Activated CD4-positive, alpha-beta T cell treated with anti-CD3 and anti-CD28 coated beads, Interleukin-2, amount 50 U/mL, for 4 hours (primary cell): ENCODE results near the gene ZNF701.
A peak's percentile ranks its signal among the peaks of the same experiment; 100 is the strongest.
"Not testable (repeated sequence)": the region's sequence is repeated elsewhere in the genome, so short reads cannot be mapped to it uniquely, and the experiment has no call there.

Source experiments
- DNase-seq, 2 experiments: peaks; one replicate each; pipeline ENCODE4 v3.0.0-alpha.2; 2020

ZNF701 gene

DNA sequence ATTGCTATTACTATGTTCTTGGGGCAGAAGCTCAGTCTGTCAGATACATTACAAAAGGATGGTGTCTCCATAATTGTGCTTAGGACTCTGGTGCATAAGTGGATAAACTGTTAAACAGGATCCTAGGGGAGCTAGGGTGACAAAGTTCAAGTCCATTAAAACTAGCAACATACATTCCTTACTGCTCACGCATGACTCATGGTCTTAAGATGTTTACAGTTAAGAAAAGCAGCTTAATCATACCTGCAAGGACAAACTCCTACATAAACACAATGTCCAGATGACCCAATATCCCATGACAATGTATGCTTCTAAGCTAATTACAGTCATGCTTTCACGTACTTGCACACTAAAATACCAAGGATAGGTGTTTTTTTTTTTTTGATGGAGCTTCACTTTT, 3.5 kb upstream of the ZNF701 start:
- no peak for DNase-seq

DNA sequence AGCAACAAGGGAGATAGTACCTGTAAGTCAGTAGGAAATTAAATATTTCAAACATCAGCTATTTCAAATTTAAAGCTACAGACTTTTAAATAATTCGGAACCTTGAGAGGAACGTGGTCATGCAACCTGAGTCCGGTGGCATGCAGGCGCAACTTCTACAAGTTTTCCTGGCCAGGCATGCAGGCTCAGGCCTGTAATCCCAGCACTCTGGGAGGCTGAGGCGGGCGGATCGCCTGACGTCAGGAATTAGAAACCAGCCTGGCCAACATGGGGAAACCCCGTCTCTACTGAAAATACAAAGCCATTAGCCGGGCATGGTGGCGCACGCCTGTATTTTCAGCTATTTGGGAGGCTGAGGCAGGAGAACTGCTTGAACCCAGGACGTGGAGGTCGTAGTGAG, 2.2 kb upstream of the ZNF701 start:
- DNase-seq: no peak

DNA sequence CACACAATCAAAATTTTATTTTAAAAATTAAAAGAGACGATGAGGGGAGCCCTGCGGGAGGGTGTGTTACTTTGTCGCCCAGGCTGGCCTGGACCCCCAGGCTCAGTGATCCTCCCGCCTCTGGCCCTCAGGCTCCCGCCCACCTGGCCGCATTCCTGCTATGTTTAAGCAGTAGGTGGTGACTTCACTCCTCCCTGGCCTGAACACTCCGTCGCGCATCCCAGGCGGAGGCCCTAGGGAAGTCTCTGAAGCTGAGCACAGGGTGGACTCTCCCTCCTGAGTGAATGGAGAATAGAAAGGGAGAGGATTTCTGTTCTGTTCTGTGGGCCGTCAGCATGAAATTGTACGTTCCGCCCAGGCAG, 468 bp upstream of the ZNF701 start:
- DNase-seq: not testable (repeated sequence)

- DNase-seq: no peak
Observed at GRCh38 chr19:52584736-52585440, 14.8 kb downstream of the ZNF701 start.

GRCh38 chr19:52585604-52586003, 15.5 kb downstream of the ZNF701 start:
- no peak for DNase-seq

- DNase-seq: no peak
Observed at GRCh38 chr19:52590728-52591127, 20.6 kb downstream of the ZNF701 start.

DNA sequence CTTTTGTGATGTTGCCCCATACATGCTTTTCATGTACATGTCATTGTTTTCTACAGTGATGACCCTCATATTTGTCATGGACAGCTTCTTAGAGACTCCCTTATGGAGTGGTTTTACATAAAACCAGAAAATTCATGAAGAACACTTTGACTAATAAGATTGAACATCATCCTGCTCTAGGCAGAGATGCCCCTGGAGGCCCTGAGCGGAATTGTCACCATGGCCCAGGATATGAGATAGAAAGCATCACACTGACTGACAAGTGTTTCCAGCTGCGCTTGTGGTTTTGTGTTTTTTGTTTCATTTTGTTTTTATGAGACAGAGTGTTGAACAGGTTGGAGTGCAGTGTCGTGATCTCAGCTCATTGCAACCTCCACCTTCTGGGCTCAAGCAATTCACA, 22.2 kb downstream of the ZNF701 start:
- DNase-seq: no peak

DNA sequence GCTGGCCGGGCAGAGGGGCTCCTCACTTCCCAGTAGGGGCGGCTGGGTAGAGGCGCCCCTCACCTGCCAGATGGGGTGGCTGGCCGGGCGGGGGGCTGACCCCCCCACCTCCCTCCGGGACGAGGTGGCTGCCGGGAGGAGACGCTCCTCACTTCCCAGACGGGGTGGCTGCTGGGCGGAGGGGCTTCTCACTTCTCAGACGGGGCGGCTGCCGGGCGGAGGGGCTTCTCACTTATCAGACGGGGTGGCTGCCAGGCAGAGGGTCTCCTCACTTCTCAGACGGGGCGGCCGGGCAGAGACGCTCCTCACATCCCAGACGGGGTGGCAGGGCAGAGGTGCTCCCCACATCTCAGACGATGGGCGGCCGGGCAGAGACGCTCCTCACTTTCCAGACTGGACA, 23.4 kb downstream of the ZNF701 start:
- not testable (repeated sequence) for DNase-seq

DNA sequence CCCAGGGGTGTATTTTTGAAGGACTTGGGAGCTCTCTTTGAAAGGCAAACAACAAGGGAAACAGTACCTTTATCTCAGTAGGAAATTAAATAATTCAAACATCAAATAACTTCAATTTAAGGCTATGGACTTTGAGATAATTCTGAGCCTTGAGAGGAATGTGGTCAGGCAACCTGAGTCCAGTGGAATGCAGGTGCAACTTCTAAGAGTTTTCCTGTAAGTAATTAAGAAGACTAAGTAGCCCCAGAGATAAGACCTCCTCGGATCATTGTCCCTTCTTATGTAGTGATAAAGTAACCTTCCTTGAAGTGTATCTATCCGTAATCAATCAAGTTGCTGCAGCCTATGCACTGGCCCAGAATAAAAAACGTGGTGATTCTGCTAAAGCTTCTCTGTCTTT, 29.2 kb downstream of the ZNF701 start:
- no peak for DNase-seq

DNA sequence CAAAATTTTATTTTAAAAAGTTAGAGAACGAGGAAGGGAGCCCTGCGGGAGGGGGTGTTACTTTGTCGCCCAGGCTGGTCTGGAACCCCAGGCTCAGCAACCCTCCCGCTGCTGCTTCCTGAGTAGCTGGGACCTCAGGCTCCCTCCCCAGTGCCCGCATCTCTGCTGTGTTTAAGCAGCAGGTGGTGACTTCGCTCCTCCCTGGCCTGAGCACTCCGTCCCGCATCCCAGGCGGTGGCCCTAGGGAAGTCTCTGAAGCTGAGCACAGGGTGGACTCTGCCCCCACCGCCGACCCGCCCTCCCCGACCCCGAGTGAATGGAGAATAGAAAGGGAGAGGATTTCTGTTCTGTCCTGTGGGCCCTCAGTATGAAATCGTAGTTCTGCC, 30.5 kb downstream of the ZNF701 start:
- DNase-seq: peak; percentile 1 to 2

DNA sequence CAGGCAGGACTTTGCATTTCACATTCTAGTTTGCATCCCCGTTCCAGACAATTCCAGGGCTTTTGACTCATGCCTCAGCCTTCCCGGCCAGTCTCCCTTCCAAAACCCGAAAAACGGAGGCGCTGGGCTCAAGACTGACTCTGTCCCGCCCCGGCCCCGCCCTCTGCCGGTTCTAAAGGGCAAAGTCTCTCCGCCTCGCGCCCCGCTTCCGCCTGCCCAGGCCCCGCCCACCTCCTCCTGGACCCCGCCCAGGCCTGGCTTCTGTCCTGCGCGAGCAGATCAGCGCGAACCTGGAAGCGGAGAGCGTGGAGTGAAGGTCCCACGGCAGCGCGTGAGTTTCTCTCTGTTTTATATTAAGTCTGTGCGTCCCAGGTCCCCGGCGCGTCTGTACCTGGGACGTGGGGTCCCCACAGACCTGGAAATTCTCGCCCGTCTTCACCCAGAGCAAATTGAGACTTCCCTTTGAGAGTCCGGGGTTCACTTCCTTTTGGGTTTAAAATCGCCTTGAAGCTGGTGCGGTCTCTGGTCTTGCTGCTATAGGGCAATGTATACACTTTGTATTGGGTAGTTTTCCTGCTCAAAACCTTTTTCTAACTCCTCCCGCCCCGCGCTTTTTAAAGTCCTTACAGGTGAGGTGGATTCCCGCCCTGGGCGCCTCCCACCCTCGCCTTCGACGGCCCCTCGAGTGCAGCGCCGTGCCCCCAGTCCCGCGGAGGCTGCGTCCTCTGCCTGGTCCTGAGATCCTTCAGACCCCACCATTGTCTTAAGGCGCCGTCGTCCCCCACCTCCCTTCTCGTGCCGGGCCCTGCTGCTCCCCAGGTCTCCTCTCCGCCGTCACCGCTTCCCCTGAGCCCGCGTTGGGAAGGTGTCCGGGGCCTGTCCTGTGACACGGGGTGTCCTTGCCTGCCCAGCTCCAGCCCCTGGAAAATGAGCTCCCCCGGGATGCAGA, 31.2 kb downstream of the ZNF701 start:
- peak; percentile 92 to 93 for DNase-seq

DNA sequence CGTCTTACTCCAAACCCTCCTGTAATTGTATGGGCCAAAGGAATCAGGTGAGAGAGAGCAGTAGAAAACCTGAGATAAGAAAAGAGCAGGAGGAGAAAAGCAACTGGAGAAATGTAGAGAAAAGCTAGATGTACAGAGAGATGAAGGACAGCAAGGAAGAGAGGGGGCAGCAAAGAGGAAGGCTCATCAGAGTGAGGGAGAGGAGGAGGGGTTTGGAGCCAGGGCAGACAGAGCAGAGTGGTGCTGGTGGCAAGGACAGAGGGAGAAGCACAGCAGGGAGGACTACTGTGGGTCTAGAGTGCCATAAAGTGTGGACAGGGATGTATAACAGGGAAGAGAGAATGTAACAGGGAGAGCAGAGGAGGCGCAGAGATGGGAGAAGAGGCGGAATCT, 31.9 kb downstream of the ZNF701 start:
- not testable (repeated sequence) for DNase-seq

DNA sequence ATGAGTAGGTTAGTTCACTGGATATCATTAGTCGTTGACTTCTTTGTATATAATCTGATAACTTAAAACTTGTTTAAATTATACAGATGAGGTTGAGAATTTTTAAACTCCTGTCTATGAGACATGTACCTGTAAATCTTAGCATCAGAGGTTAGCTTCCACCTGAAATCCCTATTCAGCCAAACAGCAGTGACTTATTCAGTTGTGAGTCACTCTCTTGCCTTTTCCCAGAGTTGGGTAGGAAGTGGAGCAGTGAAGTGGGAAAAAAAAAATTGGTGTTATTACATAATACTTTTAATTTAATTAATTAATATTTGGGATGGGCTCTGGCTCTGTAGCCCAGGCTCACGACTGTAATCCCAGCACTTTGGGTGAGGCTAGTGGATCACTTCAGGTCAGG, 32.9 kb downstream of the ZNF701 start:
- DNase-seq: no peak

DNA sequence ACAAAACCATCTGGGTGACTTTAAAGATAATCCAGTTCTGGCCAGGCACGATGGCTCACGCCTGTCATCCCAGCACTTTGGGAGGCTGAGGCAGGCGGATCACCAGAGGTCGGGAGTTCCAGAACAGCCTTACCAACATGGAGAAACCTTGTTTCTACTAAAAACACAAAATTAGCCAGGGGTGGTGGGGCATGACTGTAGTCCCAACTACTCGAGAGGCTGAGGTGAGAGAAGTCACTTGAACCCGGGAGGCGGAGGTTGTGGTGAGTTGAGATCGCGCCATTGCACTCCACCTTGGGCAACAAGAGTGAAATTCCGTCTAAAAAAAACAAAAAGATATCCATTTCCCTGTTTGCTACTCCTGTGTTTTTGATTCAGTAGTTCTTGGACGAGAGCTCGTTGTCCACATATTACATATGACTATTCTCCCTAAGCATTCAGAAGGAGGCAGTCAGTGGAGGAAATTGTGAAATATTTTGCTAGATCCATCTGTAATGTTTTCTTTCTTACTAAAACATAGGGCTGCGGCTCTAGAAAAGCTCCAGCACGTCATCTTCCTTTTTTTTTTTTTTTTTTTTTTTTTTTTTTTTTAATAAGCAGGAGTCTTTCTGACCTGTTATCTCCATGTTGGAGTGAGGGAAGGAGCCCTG, 33.6 kb downstream of the ZNF701 start:
- DNase-seq: no peak

GRCh38 chr19:52613299-52613906, 43.3 kb downstream of the ZNF701 start:
- DNase-seq: no peak

- no peak for DNase-seq
Observed at GRCh38 chr19:52621376-52621775, 51.3 kb downstream of the ZNF701 start.

GRCh38 chr19:52622261-52622660, 52.2 kb downstream of the ZNF701 start:
- no peak for DNase-seq

GRCh38 chr19:52626915-52627314, 56.8 kb downstream of the ZNF701 start:
- DNase-seq: no peak

- not testable (repeated sequence) for DNase-seq
Observed at GRCh38 chr19:52627441-52627840, 57.4 kb downstream of the ZNF701 start.

DNA sequence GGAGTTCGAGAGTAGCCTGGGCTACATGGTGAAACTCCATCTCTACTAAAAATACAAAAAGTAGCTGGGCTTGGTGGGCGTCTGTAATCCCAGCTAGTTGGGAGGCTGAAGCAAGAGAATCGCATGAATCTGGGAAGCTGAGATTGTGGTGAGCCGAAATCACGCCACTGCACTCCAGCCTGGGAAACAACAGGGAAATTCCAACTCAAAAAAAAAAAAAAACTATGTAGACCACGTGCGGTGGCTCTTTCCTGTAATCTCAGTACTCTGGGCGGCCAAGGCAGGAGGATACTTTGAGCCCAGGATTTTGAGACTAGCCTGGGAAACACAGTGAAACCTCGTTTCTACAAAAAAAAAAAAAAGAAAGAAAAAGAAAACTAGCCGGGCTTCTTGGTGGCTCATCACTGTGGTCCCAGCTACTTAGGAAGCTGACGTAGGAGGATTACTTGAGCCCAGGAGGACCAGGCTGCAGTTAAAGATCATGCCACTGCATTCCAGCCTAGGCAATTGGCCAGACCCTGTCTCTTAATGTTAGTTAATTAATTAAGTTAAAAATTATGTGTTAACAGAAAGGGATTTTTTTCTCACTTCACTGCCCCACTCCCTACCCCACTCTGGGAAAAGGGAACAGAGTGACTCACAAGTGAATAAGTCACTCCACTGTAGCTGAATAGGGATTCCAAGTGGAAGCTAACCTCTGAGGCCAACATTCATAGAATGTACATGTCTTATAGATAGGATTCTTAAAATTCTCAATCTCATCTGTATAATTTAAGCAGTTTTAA, 65.9 kb downstream of the ZNF701 start:
- no peak for DNase-seq
